HepG2 (cell line): ENCODE results near the gene GNPNAT1. TPM values are rescaled to one million over a fixed set of nuclear protein-coding genes. Genes with fewer than 3 reads are reported as not detected.

Source experiments
- ATAC-seq: fragments of 200-7000 bp; cut with Tn5 transposase; 3 replicates; pipeline ENCODE4 v1.9.1; 2020; ENCODE audit warnings: mild to moderate bottlenecking, moderate library complexity
- BruUV-seq: library from RNA; stranded (reverse); fragments of 400-500 nt; replicated peaks from 2 replicates; lab custom pipeline; 2021; lab: Mats Ljungman, UMichigan
- CTCF ChIA-PET: fragments of 300-600 bp; formaldehyde crosslinking; extraction: SDS; loops from one replicate; lab custom pipeline; 2021; ENCODE audit warnings: low total read pairs, inconsistent platforms, low intra/inter-chr PET ratio; lab: Yijun Ruan, JAX
- POLR2A ChIA-PET: fragments of 350-600 bp; sonication (Branson Sonifier 250); formaldehyde crosslinking; loops from one replicate; lab custom pipeline; 2020; ENCODE audit warnings: antibody characterized with exemption, inconsistent platforms; lab: Yijun Ruan, JAX
- DNase-seq: peaks from one replicate; pipeline ENCODE4 v3.0.0-alpha.2; 2015; ENCODE audit warnings: low spot score
- FAIRE-seq: peaks from 3 replicates; lab custom pipeline; 2011; peaks lifted over from hg19 to GRCh38; lab: Jason Lieb, UNC
- H2AFZ ChIP-seq: one replicate; pipeline ENCODE4 v1.6.1; 2011; ENCODE audit warnings: low read length, inconsistent platforms
- H3K27ac ChIP-seq: fragments of 300-600 bp; 3 replicates; pipeline ENCODE4 v1.8.0; 2011; ENCODE audit warnings: mixed run types, mild to moderate bottlenecking, mixed read lengths, low read length, inconsistent platforms; ENCODE audit not compliant: insufficient read depth; ENCODE audit errors: extremely low read length
- H3K27me3 ChIP-seq, 2 experiments: fragments of 200-600 bp in 1 of 2; 2 replicates in 1 of 2; 3 replicates in 1 of 2; pipeline versions ENCODE4 v1.6.0 to v1.8.0; 2011; ENCODE audit warnings: low read length in 2 of 2, mild to moderate bottlenecking in 2 of 2, moderate library complexity in 2 of 2, inconsistent platforms in 1 of 2; ENCODE audit not compliant: insufficient read depth in 2 of 2, control insufficient read depth in 1 of 2
- H3K36me3 ChIP-seq, 2 experiments: fragments of 200-600 bp in 1 of 2; replicated peaks in 1 of 2; 2 replicates in 1 of 2; 3 replicates in 1 of 2; pipeline versions ENCODE4 v1.5.1 to v1.8.0; 2011; ENCODE audit warnings: low read length in 2 of 2, inconsistent platforms in 1 of 2; ENCODE audit not compliant: insufficient read depth in 2 of 2, control insufficient read depth in 1 of 2
- H3K4me1 ChIP-seq: 2 replicates; pipeline ENCODE4 v1.5.1; 2012; ENCODE audit warnings: low read length, inconsistent platforms; ENCODE audit not compliant: insufficient read depth
- H3K4me2 ChIP-seq: 2 replicates; pipeline ENCODE4 v1.6.0; 2011; ENCODE audit warnings: low read depth, low read length, inconsistent platforms
- H3K4me3 ChIP-seq, 3 experiments: fragments of 200-600 bp in 1 of 3; sonication (generic), shearing (Covaris generic) in 1 of 3; replicated peaks in 1 of 3; 2 replicates each; pipeline ENCODE4 v1.5.1; 2011 to 2016; ENCODE audit warnings: low read length in 3 of 3, inconsistent platforms in 2 of 3, low read depth in 2 of 3, mild to moderate bottlenecking in 2 of 3, control low read depth in 1 of 3, mixed read lengths in 1 of 3; ENCODE audit not compliant: insufficient read depth in 1 of 3
- H3K79me2 ChIP-seq: one replicate; pipeline ENCODE4 v1.6.1; 2011; ENCODE audit warnings: low read length, inconsistent platforms; ENCODE audit not compliant: insufficient read depth
- H3K9ac ChIP-seq: 2 replicates; pipeline ENCODE4 v1.6.0; 2011; ENCODE audit warnings: mild to moderate bottlenecking, low read depth, low read length, inconsistent platforms; ENCODE audit not compliant: insufficient read depth
- H3K9me3 ChIP-seq: 2 replicates; pipeline ENCODE4 v1.5.1; 2012; ENCODE audit warnings: mild to moderate bottlenecking, low read length
- H4K20me1 ChIP-seq: 2 replicates; pipeline ENCODE4 v1.6.0; 2011; ENCODE audit warnings: inconsistent platforms, mild to moderate bottlenecking, low read length, moderate library complexity; ENCODE audit not compliant: insufficient read depth
- FOSL1 ChIP-seq: sonication (generic); formaldehyde crosslinking; IDR thresholded peaks from 2 replicates; pipeline ENCODE4 v1.9.0; 2021; ENCODE audit warnings: missing genetic modification reagents, borderline replicate concordance
- FOXJ3 ChIP-seq: sonication (generic); formaldehyde crosslinking; IDR thresholded peaks from 2 replicates; pipeline ENCODE4 v1.4.0; 2020; ENCODE audit warnings: missing genetic modification reagents, mild to moderate bottlenecking, borderline replicate concordance
- FOXP4 ChIP-seq: sonication (generic); formaldehyde crosslinking; IDR thresholded peaks from 2 replicates; pipeline ENCODE4 v1.4.0; 2020; ENCODE audit warnings: missing genetic modification reagents
- HDAC6 ChIP-seq: fragments of 200-600 bp; sonication (generic); IDR thresholded peaks from 2 replicates; pipeline ENCODE4 v1.7.0; 2017; ENCODE audit warnings: mild to moderate bottlenecking, antibody characterized with exemption, low read length, low read depth
- MYPOP ChIP-seq: sonication (generic); formaldehyde crosslinking; IDR thresholded peaks from 2 replicates; pipeline ENCODE4 v1.8.1; 2023; ENCODE audit warnings: mild to moderate bottlenecking, moderate library complexity, missing genetic modification reagents
- RFX3 ChIP-seq: IDR thresholded peaks from 2 replicates; pipeline ENCODE4 v1.6.1; 2016; ENCODE audit warnings: missing biosample characterization, missing genetic modification reagents
- SRSF4 ChIP-seq: fragments of 200-400 bp; formaldehyde crosslinking; IDR thresholded peaks from one replicate; pipeline ENCODE4 v1.6.1; 2018; ENCODE audit warnings: mild to moderate bottlenecking, low read depth, low read length, moderate library complexity; ENCODE audit not compliant: poor library complexity, severe bottlenecking
- ZC3H4 ChIP-seq: sonication (generic); formaldehyde crosslinking; IDR thresholded peaks from 2 replicates; pipeline ENCODE4 v1.4.0; 2020; ENCODE audit warnings: missing genetic modification reagents, borderline replicate concordance
- ZNF225 ChIP-seq: sonication (generic); formaldehyde crosslinking; IDR thresholded peaks from 2 replicates; pipeline ENCODE4 v1.4.0; 2020; ENCODE audit warnings: mild to moderate bottlenecking, missing genetic modification reagents
- ZNF775 ChIP-seq: sonication (generic); formaldehyde crosslinking; IDR thresholded peaks from 2 replicates; pipeline ENCODE4 v1.4.0; 2020; ENCODE audit warnings: missing genetic modification reagents, mild to moderate bottlenecking, moderate library complexity, borderline replicate concordance
- ZNF83 ChIP-seq: sonication (generic); formaldehyde crosslinking; IDR thresholded peaks from 2 replicates; pipeline ENCODE4 v1.4.0; 2020; ENCODE audit warnings: missing genetic modification reagents, mild to moderate bottlenecking, borderline replicate concordance
- ZSCAN25 ChIP-seq: sonication (generic); formaldehyde crosslinking; IDR thresholded peaks from 2 replicates; pipeline ENCODE4 v1.8.0; 2022; ENCODE audit warnings: mild to moderate bottlenecking, missing genetic modification reagents
- in situ Hi-C: cut with HindIII; loops from 2 replicates; pipeline ENCODE4 v1.10.0; 2017; ENCODE audit warnings: low pct_unique_long_range_greater_than_20kb; ENCODE audit not compliant: extremely low pct_ligation_motif_present
- intact Hi-C: fragments of 100-400 bp; cut with micrococcal nuclease; formaldehyde crosslinking; loops from one replicate; pipeline ENCODE4 v1.10.0; 2022; ENCODE audit not compliant: unreplicated experiment
- polyA plus RNA-seq, 8 experiments: library from polyadenylated mRNA; depleted of rRNA in 3 of 8; stranded (reverse) in 7 of 8; unstranded in 1 of 8; fragments of >200 nt; fragmentation: Illumina TruSeq in 4 of 8; extraction: Trizol in 4 of 8; gene quantifications; 2 replicates each; pipeline versions ENCODE4 v1.2.1 to v1.2.3, GENCODE V29; 2011 to 2016; ENCODE audit warnings: low read depth in 4 of 8, missing spikeins in 1 of 8, mixed read lengths in 1 of 8; ENCODE audit not compliant: insufficient read depth in 1 of 8
- total RNA-seq, 5 experiments: library from RNA; depleted of rRNA; stranded (reverse); fragments of >200 nt; fragmentation: Illumina TruSeq; extraction: Trizol; gene quantifications; 2 replicates each; pipeline ENCODE4 v1.2.3, GENCODE V29; 2016; ENCODE audit warnings: low read depth in 1 of 5
- TF ChIP-seq, protein P1 (sequence below): sonication (generic); formaldehyde crosslinking; IDR thresholded peaks from 2 replicates; pipeline ENCODE4 v1.4.0; 2020; ENCODE audit warnings: missing genetic modification reagents
- TF ChIP-seq, protein P2 (sequence below): sonication (generic); formaldehyde crosslinking; IDR thresholded peaks from 2 replicates; pipeline ENCODE4 v1.8.0; 2022; ENCODE audit warnings: low read depth, missing genetic modification reagents

GNPNAT1 gene
- total and polyA plus RNA-seq, 2 of the 13 experiments (the other 11 are each of a cell fraction or from before 2014, with no cell fraction given): 38.3 to 54.9 TPM

GRCh38 chr14:52827426-52827825, 36.0 kb upstream of the GNPNAT1 start:
- no peak overlapping the region for H3K9ac ChIP-seq
- ChIA-PET CTCF (no interaction called here), POLR2A (no interaction called here)
- no peaks in the 10 kb centered on the region for H3K27me3 ChIP-seq
- H3K27ac ChIP-seq: no peak overlapping the region
- intact Hi-C loops: no loop called here
- no peak for DNase-seq
- no peak for FAIRE-seq
- no peaks in the 10 kb centered on the region for H3K9me3 ChIP-seq
- no peaks in the 10 kb centered on the region for H3K36me3 ChIP-seq
- H3K79me2 ChIP-seq: no peaks in the 10 kb centered on the region
- no peaks in the 10 kb centered on the region for H4K20me1 ChIP-seq
- no peak overlapping the region for H2AFZ ChIP-seq
- H3K4me3 ChIP-seq: no peak overlapping the region
- H3K4me1 ChIP-seq: peaks cover 46% of the 10 kb centered on the region
- ATAC-seq: no peak
- in situ Hi-C loops: no loop called here
- no TSS peak for BruUV-seq
- H3K4me2 ChIP-seq: no peak overlapping the region
- TF ChIP-seq MYPOP: no peak
- no peak for TF ChIP-seq ZNF775 (CRISPR knock-in tag)
- no peak for TF ChIP-seq SRSF4
- no peak for TF ChIP-seq FOSL1 (CRISPR knock-in tag)
- TF ChIP-seq FOXP4 (CRISPR knock-in tag): no peak
- TF ChIP-seq HDAC6: no peak
- no peak for TF ChIP-seq RFX3 (CRISPR knock-in tag)
- no peak for TF ChIP-seq ZSCAN25
- TF ChIP-seq ZNF83 (CRISPR knock-in tag): no peak
- no peak for TF ChIP-seq ZNF225 (CRISPR knock-in tag)
- TF ChIP-seq FOXJ3 (CRISPR knock-in tag): no peak
- TF ChIP-seq, protein P1, sequence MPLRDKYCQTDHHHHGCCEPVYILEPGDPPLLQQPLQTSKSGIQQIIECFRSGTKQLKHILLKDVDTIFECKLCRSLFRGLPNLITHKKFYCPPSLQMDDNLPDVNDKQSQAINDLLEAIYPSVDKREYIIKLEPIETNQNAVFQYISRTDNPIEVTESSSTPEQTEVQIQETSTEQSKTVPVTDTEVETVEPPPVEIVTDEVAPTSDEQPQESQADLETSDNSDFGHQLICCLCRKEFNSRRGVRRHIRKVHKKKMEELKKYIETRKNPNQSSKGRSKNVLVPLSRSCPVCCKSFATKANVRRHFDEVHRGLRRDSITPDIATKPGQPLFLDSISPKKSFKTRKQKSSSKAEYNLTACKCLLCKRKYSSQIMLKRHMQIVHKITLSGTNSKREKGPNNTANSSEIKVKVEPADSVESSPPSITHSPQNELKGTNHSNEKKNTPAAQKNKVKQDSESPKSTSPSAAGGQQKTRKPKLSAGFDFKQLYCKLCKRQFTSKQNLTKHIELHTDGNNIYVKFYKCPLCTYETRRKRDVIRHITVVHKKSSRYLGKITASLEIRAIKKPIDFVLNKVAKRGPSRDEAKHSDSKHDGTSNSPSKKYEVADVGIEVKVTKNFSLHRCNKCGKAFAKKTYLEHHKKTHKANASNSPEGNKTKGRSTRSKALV: no peak
- TF ChIP-seq, protein P2, sequence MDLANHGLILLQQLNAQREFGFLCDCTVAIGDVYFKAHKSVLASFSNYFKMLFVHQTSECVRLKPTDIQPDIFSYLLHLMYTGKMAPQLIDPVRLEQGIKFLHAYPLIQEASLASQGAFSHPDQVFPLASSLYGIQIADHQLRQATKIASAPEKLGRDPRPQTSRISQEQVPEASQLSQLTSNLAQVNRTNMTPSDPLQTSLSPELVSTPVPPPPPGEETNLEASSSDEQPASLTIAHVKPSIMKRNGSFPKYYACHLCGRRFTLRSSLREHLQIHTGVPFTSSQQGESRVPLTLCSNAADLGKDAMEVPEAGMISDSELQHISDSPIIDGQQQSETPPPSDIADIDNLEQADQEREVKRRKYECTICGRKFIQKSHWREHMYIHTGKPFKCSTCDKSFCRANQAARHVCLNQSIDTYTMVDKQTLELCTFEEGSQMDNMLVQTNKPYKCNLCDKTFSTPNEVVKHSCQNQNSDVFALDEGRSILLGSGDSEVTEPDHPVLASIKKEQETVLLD (CRISPR knock-in tag): no peak
- TF ChIP-seq ZC3H4: no peak
- TF ChIP-seq, all 625 proteins: peak for 0
